Measurements from ENCODE around the gene GRIN1. TPM values are rescaled to one million over a fixed set of nuclear protein-coding genes. Genes with fewer than 3 reads are reported as not detected.

GRIN1 gene
- polyA plus RNA-seq, 3 donors from 2014 or later, result not detected

- Mint-ChIP-seq H3K4me1 (peaks cover 43 to 46% of the 10 kb centered on the region in 2 donors), H3K36me3 (no peaks in the 10 kb centered on the region), H3K9me3 (no peaks in the 10 kb centered on the region), H3K27me3 (ENCODE audit: low read depth in 3 of 3) (peaks cover 0 to 4% (median 2%) of the 10 kb centered on the region in 3 donors), H3K27ac (peak overlapping the region; percentile 86 to 96 (median 95)), H3K4me3 (peak overlapping the region; percentile 90 to 91 (median 91))
- DNase-seq, result no peak
Observed at GRCh38 chr9:137204731-137205125, 65.8 kb downstream of the GRIN1 start.

DNA sequence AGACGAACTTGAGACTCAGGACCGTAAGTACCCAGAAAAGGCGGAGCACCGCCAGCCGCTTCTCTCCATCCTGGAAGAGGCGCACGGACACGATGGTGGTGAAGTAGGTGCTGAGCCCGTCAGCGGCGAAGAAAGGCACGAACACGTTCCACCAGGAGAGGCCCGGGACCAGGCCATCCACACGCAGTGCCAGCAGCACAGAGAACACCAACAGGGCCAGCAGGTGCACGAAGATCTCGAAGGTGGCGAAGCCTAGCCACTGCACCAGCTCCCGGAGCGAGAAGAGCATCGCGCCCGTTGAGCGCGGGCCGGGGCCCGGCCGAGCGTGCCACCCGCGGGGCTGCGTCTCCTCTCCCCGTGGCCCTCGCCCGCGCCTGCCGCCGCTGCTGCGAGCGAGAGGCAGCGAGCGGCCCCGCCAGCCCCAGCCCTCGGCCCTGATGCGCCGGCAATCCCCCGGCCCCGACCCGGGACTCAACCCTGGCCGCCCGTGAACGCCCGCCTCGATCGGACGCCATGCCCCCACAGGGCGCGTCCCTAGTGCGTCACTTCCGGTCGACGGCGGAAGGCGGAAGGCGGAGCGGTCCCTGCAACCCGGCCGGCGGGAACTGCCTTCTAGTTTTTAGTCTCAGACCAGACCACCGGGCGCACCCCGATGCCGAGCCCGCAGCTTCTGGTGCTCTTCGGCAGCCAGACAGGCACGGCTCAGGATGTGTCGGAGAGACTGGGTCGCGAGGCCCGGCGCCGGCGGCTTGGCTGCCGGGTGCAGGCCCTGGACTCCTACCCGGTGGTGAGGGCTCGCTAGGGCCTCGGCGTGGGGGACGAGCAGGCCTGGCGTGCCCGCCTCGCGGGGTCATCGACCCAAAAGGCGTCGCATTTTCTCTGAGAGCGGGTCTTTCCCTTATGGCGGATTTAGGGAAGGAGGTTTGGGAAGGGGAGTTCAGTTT is 66.4 kb downstream of the GRIN1 start, which contains the start of the genes NDOR1 and TMEM203:
TSS of gene NDOR1 (plus strand) at position 575 of the 944 bp plus-strand sequence. CDS start at position 653, 78 bp downstream.
TSS of gene TMEM203 (minus strand) at position 523 of the 944 bp plus-strand sequence. CDS start at position 289, 234 bp downstream.
- Mint-ChIP-seq H3K4me1 (peaks cover 43 to 46% of the 10 kb centered on the region in 2 donors), H3K36me3 (no peaks in the 10 kb centered on the region), H3K9me3 (no peaks in the 10 kb centered on the region)

DNA sequence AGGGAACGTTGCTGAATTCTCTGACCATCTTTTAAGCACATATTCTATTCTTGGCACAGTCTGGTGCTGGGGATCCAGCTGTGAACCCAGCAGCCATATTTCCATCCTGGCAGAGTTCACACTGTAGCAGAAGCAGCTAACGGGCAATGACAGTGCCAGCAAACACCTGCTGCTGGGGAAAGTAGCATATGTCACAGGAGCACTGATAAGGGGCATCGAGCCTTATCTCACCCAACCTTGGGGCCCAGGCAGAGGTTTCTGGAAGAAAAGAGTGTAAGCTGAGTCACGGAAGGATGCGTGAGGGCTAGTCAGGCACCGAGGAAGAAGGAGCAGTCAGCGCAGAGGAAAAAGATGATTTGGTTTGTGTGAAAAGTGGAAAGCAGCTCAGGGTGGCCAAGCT is 67.6 kb downstream of the GRIN1 start:
- H3K27ac Mint-ChIP-seq, result peak overlapping the region; percentile 85 to 95 (median 89)
- H3K36me3 Mint-ChIP-seq, result no peaks in the 10 kb centered on the region
- H3K4me1 Mint-ChIP-seq, result peaks cover 42 to 43% of the 10 kb centered on the region in 2 donors
- peaks cover 0 to 2% (median 2%) of the 10 kb centered on the region in 3 donors for H3K27me3 Mint-ChIP-seq (ENCODE audit: low read depth in 3 of 3)
- peaks cover 0 to 1% (median 0%) of the 10 kb centered on the region in 6 donors for H3K9me3 Mint-ChIP-seq
- DNase-seq, result no peak
- peak overlapping the region; percentile 83 to 91 (median 90) for H3K4me3 Mint-ChIP-seq

More for the DNA sequence above, 66.4 kb downstream of the GRIN1 start, which contains the start of the genes NDOR1 and TMEM203:
- Mint-ChIP-seq H3K27ac (peak within 1 kb of the TSS; percentile 86 to 96 (median 95)), H3K4me3 (peak within 1 kb of the TSS; percentile 90 to 91 (median 91)), H3K27me3 (ENCODE audit: low read depth in 3 of 3) (peaks cover 0 to 4% (median 2%) of the 10 kb centered on the region in 3 donors)
- peak; percentile 91 to 92 (median 91) for DNase-seq

DNA sequence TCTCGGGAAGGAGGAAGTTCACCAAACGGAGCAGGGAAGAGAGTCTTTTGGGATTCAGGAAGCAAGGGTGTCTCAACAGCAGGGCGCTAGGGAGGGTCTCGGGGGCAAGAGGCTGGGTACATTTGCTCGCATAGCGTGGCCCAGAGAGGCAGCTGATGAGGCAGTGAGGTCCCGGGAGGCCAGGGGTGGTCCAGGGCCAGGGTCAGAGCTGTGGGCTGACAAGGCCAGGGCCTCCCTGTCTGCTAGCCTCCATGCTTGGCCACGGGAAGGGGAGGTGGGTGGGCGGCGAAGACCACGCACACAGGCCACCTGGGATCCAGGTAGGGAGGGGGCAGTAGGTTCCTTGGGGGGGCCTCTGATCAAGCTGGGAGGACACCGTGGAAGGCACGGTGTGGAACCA is 72.6 kb downstream of the GRIN1 start:
- peaks cover 0 to 1% (median 0%) of the 10 kb centered on the region in 3 donors for H3K27me3 Mint-ChIP-seq (ENCODE audit: low read depth in 3 of 3)
- H3K27ac Mint-ChIP-seq, result no peak overlapping the region
- H3K36me3 Mint-ChIP-seq, result no peaks in the 10 kb centered on the region
- peaks cover 0 to 1% (median 0%) of the 10 kb centered on the region in 6 donors for H3K9me3 Mint-ChIP-seq
- no peak overlapping the region for H3K4me3 Mint-ChIP-seq
- DNase-seq, result no peak
- peaks cover 12 to 14% of the 10 kb centered on the region in 2 donors for H3K4me1 Mint-ChIP-seq

DNA sequence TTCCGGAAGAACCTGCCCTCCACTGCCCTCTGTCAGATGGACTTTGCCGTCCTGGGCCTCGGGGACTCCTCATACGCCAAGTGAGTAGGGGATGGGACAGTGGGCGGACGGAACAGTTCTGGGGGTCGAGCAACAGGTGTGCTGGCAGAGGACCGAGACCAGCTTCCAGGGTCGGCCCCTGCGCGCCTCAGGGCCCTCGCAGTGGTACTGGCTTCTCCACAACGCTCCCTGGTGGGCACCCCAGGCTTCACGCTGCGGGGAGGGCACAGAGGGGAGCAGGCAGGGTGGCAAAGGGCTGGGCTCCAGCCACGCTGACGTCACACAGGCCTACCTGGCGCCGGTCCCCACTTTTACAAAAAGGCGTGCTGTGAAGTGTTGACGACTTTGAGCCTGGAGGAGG is 73.6 kb downstream of the GRIN1 start:
- DNase-seq, result no peak
- Mint-ChIP-seq H3K4me1 (peaks cover 3 to 4% of the 10 kb centered on the region in 2 donors), H3K4me3 (no peak overlapping the region), H3K27ac (no peak overlapping the region), H3K9me3 (peaks cover 0 to 1% (median 0%) of the 10 kb centered on the region in 6 donors), H3K27me3 (ENCODE audit: low read depth in 3 of 3) (no peaks in the 10 kb centered on the region), H3K36me3 (no peaks in the 10 kb centered on the region)

DNA sequence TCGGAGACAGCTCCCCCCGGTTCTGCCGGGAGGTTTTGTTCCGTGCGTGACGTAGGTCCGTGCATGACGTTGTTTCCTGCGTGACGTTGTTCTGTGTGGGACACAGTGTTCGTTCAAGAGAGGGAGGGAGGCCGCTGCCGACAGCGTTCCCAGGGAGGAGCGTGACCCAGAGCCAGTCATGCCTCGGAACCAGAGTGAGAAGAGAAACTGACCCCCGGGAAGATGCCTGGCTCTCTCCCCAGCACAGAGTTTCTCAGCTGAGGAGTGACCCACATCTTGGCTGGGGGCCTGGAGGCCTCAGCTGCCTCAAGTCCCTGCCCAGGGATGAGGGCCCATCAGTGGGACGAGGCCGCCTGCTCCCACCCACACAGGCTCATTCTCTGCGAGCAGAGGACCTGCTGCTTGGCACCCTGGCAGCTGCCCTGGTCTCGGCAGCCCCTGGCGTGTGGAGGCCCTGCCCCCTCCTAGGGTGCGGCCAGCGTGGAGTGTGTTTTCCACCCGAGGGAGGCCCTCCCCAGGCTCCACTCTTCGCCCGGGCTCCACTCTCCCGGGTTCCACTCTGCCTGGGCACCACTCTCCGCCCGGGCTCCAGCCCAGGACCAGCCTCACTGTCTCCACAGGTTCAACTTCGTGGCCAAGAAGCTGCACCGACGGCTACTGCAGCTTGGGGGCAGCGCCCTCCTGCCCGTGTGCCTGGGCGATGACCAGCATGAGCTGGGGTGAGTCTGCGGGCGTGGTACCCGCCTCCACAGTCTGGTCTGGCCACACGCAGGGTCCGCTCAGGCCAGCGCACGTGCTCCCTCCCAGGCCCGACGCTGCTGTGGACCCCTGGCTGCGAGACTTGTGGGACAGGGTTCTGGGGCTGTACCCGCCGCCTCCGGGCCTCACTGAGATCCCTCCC is 74.5 kb downstream of the GRIN1 start:
- no peak for DNase-seq
- H3K4me1 Mint-ChIP-seq, result peaks cover 0 to 2% of the 10 kb centered on the region in 2 donors
- no peaks in the 10 kb centered on the region for H3K27me3 Mint-ChIP-seq (ENCODE audit: low read depth in 3 of 3)
- H3K36me3 Mint-ChIP-seq, result no peaks in the 10 kb centered on the region
- H3K4me3 Mint-ChIP-seq, result no peak overlapping the region
- peak overlapping the region in 1 of 6 donors; percentile 46 for H3K27ac Mint-ChIP-seq
- H3K9me3 Mint-ChIP-seq, result peaks cover 0 to 1% (median 0%) of the 10 kb centered on the region in 6 donors

- H3K27me3 Mint-ChIP-seq (ENCODE audit: low read depth in 3 of 3), result no peaks in the 10 kb centered on the region
- H3K4me1 Mint-ChIP-seq, result no peaks in the 10 kb centered on the region
- DNase-seq, result no peak
- H3K4me3 Mint-ChIP-seq, result no peak overlapping the region
- no peak overlapping the region for H3K27ac Mint-ChIP-seq
- H3K36me3 Mint-ChIP-seq, result no peaks in the 10 kb centered on the region
- peaks cover 0 to 1% (median 0%) of the 10 kb centered on the region in 6 donors for H3K9me3 Mint-ChIP-seq
Observed at GRCh38 chr9:137214620-137215019, 75.7 kb downstream of the GRIN1 start.

GRCh38 chr9:137215196-137215986 is 76.4 kb downstream of the GRIN1 start:
- Mint-ChIP-seq H3K9me3 (peaks cover 0 to 1% (median 0%) of the 10 kb centered on the region in 6 donors), H3K27ac (no peak overlapping the region), H3K27me3 (ENCODE audit: low read depth in 3 of 3) (peaks cover 0 to 2% (median 0%) of the 10 kb centered on the region in 3 donors), H3K4me1 (no peaks in the 10 kb centered on the region), H3K36me3 (no peaks in the 10 kb centered on the region), H3K4me3 (no peak overlapping the region)
- no peak for DNase-seq

GRCh38 chr9:137216188-137216965 is 77.4 kb downstream of the GRIN1 start:
- Mint-ChIP-seq H3K4me3 (no peak overlapping the region), H3K36me3 (no peaks in the 10 kb centered on the region), H3K27me3 (ENCODE audit: low read depth in 3 of 3) (peaks cover 0 to 2% (median 0%) of the 10 kb centered on the region in 3 donors)

DNA sequence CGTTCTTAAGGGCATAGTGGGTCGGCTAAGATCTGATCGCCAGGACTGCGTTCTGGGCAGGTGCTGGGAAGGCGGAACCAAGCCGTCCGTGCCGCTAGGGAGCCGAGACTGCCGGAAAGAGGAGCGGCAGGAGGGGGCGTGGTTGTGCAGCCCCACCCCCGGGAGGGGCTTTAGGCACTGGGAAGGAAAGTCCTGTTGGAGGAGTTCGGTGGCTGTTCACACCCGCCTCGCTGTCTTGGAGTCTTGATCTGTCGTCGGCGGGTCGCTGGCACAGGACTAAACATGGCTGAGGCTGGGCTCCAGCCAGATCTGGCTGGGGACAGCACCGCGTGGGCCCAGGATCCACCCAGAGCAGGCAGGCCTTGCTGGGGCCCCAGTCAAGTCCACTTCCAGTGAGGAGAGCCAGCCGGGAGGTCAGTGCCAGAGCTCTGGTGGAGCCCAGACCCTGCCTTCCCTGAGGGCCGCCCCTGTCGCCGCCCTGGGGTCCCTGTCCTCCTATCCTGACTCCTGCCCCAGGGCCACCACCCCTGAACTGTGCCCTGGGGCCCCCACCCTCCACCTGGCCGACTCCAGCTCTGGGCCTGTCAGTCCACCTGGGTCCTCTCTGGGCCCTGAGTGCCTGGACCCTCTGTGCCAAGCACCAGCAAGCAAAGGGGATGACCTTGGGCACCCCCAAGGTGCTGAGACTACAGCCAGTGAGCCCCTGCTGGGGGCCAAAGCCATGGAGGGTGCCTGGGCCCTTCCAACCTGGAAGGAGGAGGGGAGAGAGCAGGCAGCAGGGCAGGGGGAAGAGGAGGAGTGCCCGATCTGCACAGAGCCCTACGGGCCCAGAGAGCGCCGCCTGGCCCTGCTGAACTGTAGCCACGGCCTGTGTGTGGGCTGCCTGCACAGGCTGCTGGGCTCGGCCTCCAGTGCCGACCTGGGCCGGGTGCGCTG is 78.6 kb downstream of the GRIN1 start:
- Mint-ChIP-seq H3K36me3 (no peaks in the 10 kb centered on the region), H3K4me3 (no peak overlapping the region), H3K27ac (no peak overlapping the region), H3K9me3 (no peaks in the 10 kb centered on the region), H3K4me1 (no peaks in the 10 kb centered on the region), H3K27me3 (ENCODE audit: low read depth in 3 of 3) (peaks cover 0 to 2% (median 0%) of the 10 kb centered on the region in 3 donors)
- DNase-seq, result no peak

More at GRCh38 chr9:137216188-137216965, 77.4 kb downstream of the GRIN1 start:
- no peak for DNase-seq
- Mint-ChIP-seq H3K4me1 (no peaks in the 10 kb centered on the region), H3K27ac (no peak overlapping the region), H3K9me3 (peaks cover 0 to under 1% (median 0%) of the 10 kb centered on the region in 6 donors)

- Mint-ChIP-seq H3K9me3 (no peaks in the 10 kb centered on the region), H3K27ac (no peak overlapping the region), H3K4me3 (no peak overlapping the region), H3K27me3 (ENCODE audit: low read depth in 3 of 3) (peaks cover 0 to 4% (median under 1%) of the 10 kb centered on the region in 3 donors), H3K36me3 (no peaks in the 10 kb centered on the region), H3K4me1 (peaks cover 0 to 2% of the 10 kb centered on the region in 2 donors)
- no peak for DNase-seq
Observed at GRCh38 chr9:137218212-137218753, 79.3 kb downstream of the GRIN1 start.

Measured in immature natural killer cell (primary cell).